Mucosa of descending colon (tissue), 3 donors: Measurements from ENCODE around the gene BOC. TPM values are rescaled to one million over a fixed set of nuclear protein-coding genes. Genes with fewer than 3 reads are reported as not detected.

Experiments
- ATAC-seq: fragments of 200-7000 bp; cut with Tn5 transposase; one replicate; pipeline ENCODE4 v1.9.1; 2020; ENCODE audit warnings: mild to moderate bottlenecking, moderate library complexity
- DNase-seq, 3 donors: peaks; one replicate each; pipeline ENCODE4 v3.0.0-alpha.2; 2020
- H3K36me3 ChIP-seq: fragments of 200-600 bp; one replicate; pipeline ENCODE4 v1.8.0; 2021; ENCODE audit warnings: low read depth, mild to moderate bottlenecking
- H3K4me1 ChIP-seq: fragments of 200-600 bp; one replicate; pipeline ENCODE4 v1.8.0; 2021; ENCODE audit warnings: low read depth, mild to moderate bottlenecking
- H3K4me3 ChIP-seq: fragments of 200-600 bp; one replicate; pipeline ENCODE4 v1.8.0; 2021; ENCODE audit warnings: mild to moderate bottlenecking
- H3K9me3 ChIP-seq: fragments of 200-600 bp; one replicate; pipeline ENCODE4 v1.8.0; 2021; ENCODE audit warnings: mild to moderate bottlenecking
- CTCF ChIP-seq: fragments of 200-600 bp; IDR thresholded peaks from one replicate; pipeline ENCODE4 v1.8.0; 2022; ENCODE audit warnings: antibody characterized with exemption, mild to moderate bottlenecking
- intact Hi-C, 2 donors: fragments of 100-400 bp; cut with DNase I in 1 of 2; cut with micrococcal nuclease in 1 of 2; formaldehyde crosslinking; loops; one replicate each; pipeline versions ENCODE4 v1.11.0 to v1.11.1; 2022; cut with DNase I, micrococcal nuclease
- total RNA-seq, 3 donors: library from RNA; stranded (reverse); fragmentation: NEBNext Ultra II Directional in 2 of 3; extraction: Animal tissue kit (Norgen Biotek cat#: 25700) in 2 of 3; gene quantifications; one replicate each; pipeline versions ENCODE4 v1.2.1 to v1.2.4, GENCODE V29; 2021 to 2023
- donor health status: DM: no; HTN: no; CAD: no; lungs with moderate emphysema.
- donor health status: DM: no; HTN: no; CAD: no.
- donor health status: DM: no; HTN: yes; CAD: no.

BOC gene
- total RNA-seq, 3 donors from 2014 or later, result 4.9 to 70.9 (median 12.1) TPM

- Histone ChIP-seq H3K9me3 (no peaks in the 10 kb centered on the region), H3K4me1 (no peaks in the 10 kb centered on the region)
- ATAC-seq, result no peak
Observed at GRCh38 chr3:113295463-113295862, 84.1 kb downstream of the BOC start.

GRCh38 chr3:113297287-113297686, 85.9 kb downstream of the BOC start:
- DNase-seq, result no peak
- Histone ChIP-seq H3K4me1 (no peaks in the 10 kb centered on the region), H3K4me3 (no peak overlapping the region), H3K36me3 (no peaks in the 10 kb centered on the region), H3K9me3 (no peaks in the 10 kb centered on the region)
- no peak for ATAC-seq
- no peak for TF ChIP-seq CTCF
- intact Hi-C loops, result no loop called here

More at GRCh38 chr3:113295463-113295862, 84.1 kb downstream of the BOC start:
- no peak for TF ChIP-seq CTCF
- Histone ChIP-seq H3K4me3 (no peak overlapping the region), H3K36me3 (no peaks in the 10 kb centered on the region)
- intact Hi-C loops, result no loop called here
- no peak for DNase-seq

GRCh38 chr3:113297841-113298240, 86.5 kb downstream of the BOC start:
- intact Hi-C loops, result no loop called here
- DNase-seq (no peak), ATAC-seq (no peak)
- Histone ChIP-seq H3K36me3 (no peaks in the 10 kb centered on the region), H3K9me3 (no peaks in the 10 kb centered on the region), H3K4me1 (no peaks in the 10 kb centered on the region), H3K4me3 (no peak overlapping the region)
- TF ChIP-seq CTCF, result no peak

GRCh38 chr3:113300596-113300995, 89.2 kb downstream of the BOC start:
- intact Hi-C loops, result no loop called here
- no peaks in the 10 kb centered on the region for H3K4me1 ChIP-seq

GRCh38 chr3:113304102-113304501, 92.7 kb downstream of the BOC start:
- Histone ChIP-seq H3K4me1 (no peaks in the 10 kb centered on the region), H3K4me3 (no peak overlapping the region), H3K9me3 (no peaks in the 10 kb centered on the region), H3K36me3 (no peaks in the 10 kb centered on the region)
- DNase-seq (no peak), ATAC-seq (no peak)
- TF ChIP-seq CTCF, result no peak
- intact Hi-C loops, result no loop called here

More at GRCh38 chr3:113300596-113300995, 89.2 kb downstream of the BOC start:
- DNase-seq, result no peak
- Histone ChIP-seq H3K9me3 (no peaks in the 10 kb centered on the region), H3K36me3 (no peaks in the 10 kb centered on the region), H3K4me3 (no peak overlapping the region)
- no peak for TF ChIP-seq CTCF
- no peak for ATAC-seq

- no peak for DNase-seq
- Histone ChIP-seq H3K4me3 (no peak overlapping the region), H3K4me1 (no peaks in the 10 kb centered on the region), H3K36me3 (no peaks in the 10 kb centered on the region), H3K9me3 (no peaks in the 10 kb centered on the region)
- ATAC-seq, result no peak
- intact Hi-C loops, result no loop called here
- TF ChIP-seq CTCF, result no peak
Observed at GRCh38 chr3:113304856-113305540, 93.6 kb downstream of the BOC start.
